ENCODE measurements around the gene GABARAPL2.

Gene GABARAPL2

DNA sequence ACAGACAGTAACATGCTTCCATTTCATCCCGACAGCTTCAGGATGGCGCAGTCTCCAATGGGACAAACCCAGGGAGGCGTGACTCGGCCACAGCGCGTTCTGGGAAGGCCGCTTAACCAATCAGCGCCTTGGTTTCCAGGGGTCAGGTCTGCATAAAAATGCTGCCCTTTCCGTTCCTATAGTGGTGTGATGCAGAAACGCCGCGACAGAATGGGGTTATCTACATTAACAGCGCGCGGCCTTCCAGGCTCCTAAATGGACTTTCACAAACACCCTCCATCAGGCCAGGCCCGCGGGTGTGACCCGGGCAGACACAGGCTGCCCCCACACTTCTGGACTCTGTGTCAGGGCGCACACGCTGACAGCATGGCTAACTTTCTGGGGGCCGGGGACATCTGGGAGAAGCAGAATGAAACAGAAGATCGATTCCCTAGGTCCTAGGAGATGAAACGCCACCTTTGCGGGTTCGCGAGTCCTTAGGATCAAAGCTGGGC is 10.9 kb upstream of the GABARAPL2 start:
- DNase-seq (ENCODE audit: low read depth in 2 of 2): no peak

DNA sequence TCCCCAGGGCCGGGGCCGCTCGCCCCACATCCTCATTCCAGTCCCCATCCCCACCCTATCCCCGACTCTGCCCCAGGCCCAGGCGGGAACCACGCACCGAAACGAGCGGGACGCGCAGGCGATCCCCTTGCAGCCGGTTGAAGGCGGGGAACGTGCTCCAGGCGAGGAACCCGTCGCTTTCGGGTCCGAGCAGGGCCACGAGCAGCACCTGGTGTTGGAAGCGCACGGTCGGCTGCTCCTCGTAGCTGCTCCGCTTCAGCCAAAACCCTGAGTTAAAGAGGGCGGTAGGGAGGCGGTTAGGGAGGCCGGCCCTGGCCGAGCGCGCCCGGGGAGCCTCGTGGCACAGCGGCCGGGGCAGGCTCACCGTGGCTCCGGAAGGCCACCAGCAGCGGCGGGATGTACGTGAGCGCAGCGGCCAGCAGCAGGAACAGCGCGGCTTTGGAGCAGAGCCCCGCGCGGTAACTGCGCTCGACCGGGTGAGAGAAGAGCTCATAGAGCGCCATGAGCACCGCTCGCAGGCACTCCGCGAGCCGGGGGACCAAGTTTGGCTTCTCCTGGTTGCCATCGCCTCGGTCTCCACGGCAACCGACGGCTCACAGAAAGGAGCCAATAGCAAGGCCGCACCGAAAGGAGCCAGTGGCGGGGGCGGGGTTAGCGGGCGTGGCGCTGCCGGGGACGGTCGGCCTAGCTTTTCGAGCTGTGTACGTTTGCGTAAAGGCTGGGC is 10.3 kb upstream of the GABARAPL2 start, which contains the start of gene TMEM231:
Gene TMEM231 (minus strand): TSS at position 546 of the 724 bp plus-strand sequence. CDS start 43 bp downstream, at position 503.
- DNase-seq (ENCODE audit: low read depth in 2 of 2): peak; percentile 91 to 98

DNA sequence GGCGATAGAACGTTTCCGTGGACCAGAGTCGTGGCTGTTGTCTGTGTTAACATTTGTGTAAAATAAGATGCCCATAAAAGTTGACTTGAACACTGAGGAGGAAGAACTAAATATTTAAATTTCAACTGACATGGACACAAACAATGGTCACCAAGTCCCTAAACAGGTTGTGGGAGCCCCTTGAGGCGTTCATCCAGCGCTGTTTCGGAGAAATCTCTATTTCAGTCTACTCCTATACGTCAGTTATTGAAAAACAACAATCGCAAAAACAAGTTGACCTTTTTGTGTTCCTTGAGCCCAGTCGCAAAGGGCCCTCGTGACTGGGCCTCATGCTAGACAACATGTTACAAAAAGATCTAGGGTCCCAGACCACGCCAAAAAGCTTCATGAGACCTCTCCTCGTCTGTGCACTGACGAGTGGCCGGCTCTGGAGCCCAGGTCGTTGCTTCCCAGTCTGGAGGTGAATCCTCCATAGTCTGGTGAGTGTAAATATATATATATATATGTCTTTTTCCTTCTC is 9.7 kb upstream of the GABARAPL2 start:
- DNase-seq (ENCODE audit: low read depth in 2 of 2): no peak

DNA sequence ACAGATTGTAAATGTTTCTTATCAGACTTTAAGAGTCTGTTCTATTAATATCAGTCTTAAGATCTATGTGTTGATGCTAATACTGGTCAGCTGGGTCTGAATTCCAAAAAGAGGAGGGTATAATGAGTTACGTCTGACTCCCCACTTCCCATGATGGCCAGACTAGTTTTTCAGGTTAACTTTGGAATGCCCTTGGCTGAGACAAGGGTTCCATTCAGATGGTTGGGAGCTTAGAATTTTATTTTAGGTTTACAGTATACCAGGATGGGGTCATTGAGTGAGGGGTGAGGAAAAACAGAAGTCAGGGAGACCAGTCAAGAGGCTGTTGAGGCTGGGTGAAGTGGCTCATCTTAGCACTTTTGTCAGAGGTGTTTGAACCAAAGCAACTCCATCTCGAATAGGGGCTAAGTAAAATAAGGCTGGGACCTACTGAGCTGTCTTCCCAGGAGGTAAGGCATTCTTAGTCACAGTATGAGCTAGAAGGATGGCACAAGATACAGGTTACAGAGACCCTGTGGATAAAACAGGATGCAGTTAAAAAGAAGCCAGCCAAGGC is 7.3 kb upstream of the GABARAPL2 start:
- no peak for DNase-seq (ENCODE audit: low read depth in 2 of 2)

DNA sequence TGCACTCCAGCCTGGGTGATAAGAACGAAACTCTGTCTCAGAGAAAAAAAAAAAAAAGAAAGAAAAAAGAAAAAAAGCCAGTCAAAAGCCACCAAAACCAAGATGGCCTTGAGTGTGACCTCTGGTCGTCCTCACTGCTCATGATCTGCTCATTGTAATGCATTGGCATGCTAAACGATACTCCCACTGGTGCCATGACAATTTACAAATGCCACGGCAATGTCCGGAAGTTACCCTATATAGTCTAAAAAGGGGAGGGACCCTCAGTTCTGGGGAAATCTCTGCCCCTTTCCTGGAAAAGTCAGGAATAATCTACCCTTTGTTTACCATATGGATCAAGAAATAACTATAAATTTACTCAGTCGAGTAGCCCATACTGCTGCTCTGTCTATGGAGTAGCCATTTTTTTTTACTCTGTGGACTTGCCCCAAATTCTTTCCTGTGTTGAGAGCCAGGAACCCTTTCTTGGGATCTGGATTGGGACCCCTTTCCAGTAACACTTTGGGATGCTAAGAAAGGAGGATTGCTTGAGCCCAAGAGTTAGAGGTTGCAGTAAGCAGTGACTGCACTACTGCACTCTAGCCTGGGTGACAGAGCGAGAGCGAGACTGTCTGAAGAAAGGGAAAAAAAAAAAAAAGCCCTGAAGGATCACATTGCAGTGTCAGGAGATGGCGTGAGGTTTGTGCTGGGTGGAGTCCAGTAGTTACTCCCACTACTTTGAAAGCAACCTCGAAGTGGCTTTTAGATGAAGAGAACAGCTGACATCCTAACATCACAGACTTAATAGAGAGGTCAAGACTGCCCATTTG is 6.4 kb upstream of the GABARAPL2 start:
- DNase-seq (ENCODE audit: low read depth in 2 of 2): no peak

DNA sequence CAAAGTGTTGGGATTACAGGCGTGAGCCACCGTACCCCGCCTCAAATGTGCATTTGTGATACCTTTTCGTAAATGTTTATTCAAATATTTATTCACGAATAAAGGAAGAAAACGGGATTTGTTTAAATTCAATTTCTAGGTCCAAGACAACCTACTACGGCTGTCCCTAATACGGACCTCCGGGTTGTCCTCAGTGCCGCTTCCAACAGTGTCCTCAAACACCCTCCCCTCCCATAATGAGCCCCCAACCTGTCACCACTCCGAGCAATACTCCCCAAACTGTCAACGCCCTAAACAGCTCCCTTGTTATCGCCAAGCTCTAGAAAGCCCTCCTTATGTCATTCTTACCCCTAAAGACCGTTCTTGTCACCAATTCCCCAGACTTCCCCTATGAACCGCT is 539 bp upstream of the GABARAPL2 start:
- no peak for DNase-seq (ENCODE audit: low read depth in 2 of 2)

DNA sequence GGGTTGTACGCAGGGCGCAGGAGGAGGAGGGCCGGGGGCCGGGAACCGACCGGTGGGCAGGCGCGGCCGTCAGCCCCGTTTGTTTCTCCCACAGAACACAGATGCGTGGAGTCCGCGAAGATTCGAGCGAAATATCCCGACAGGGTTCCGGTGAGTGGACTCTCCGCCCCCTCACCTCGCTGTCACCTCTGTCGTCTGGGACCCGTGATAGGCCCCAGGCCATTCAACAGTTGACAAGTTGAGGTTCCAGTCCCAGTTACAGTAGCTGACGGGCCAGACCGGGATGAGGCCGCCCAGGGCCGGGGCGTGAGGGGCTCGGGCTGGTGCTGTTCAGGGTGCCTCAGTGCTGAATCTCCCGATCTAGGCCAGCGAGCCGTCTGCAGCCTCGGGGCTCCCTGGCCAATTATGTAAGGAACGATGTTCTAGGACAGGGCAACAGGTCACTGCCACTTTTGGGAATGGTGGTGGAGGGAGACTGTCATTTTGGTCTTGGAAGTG is 628 bp downstream of the GABARAPL2 start:
- no peak for DNase-seq (ENCODE audit: low read depth in 2 of 2)

DNA sequence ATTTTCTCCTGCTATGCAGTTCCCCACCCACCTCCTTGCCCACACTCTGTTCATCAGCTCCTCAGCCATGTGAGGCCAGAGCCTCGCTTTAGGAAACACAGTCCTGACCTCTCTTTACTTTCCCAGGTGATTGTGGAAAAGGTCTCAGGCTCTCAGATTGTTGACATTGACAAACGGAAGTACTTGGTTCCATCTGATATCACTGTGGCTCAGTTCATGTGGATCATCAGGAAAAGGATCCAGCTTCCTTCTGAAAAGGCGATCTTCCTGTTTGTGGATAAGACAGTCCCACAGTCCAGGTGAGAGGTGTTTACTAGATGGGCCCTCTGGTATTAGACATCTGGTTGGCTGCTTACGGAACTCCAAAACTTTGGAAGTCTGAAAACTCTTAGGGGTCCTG is 1.7 kb downstream of the GABARAPL2 start:
- no peak for DNase-seq (ENCODE audit: low read depth in 2 of 2)

DNA sequence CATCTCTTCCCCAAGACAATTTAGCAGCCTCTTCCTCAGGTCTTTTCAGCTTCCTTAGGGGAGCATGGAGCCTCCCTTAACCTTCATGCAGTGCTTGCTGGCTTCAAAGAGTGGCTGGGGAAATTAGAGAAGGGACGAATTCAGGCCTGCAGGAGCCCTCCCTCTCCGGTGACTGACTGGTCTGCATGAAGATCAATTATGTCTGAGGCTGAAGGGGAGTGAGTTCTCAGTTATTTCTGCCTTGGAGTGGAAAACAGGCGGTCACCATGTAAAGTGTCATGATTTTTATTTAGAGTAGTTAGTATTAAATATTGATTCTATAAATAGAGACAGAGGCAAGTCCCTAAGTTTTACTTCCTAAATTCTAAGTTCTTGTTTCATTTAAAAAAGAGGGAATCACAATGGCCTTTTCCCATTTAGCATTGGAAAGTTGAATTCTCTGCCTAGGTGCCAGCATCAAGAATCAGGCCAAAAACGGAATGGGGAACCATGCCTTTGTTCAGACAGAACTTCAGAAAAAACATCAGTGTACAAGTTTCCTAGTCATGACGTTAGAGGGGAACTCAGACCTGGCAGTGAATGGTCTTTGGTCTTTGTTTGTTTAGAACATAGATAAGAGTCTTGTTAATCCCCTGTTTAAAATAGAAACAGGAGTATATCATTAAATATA is 4.4 kb downstream of the GABARAPL2 start:
- no peak for DNase-seq (ENCODE audit: low read depth in 2 of 2)

DNA sequence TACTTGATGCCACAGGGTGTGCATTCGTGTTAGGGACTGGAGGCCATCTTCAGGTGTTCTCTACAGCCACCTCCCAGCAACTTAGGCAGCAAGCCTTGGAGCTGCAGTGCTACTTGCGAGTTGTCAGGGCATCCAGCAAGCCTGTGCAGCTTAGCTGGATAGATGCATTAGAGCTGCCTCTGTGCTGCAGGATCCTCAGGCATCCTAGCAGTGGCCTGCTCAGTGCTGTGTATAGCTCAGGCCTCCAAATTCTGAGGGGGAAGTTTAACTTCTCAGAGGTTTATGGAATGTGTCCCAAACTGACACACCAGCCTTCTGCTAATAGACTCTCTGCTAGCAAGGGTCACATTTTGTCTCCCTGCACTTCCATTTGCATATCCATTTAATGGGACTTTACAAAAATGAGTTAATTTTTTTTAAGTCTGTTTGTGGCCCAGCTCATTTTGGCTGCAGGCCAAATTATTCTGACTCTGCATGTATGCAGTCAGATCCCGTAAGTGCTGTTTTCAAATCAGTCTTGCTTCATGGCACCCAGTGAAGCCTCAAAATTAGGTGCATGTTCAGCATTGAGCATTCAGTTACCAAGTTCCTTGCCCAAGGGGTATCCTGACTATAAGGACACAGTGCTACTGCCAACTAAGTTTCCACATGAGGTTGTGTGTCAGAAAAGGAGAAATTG is 6.8 kb downstream of the GABARAPL2 start:
- DNase-seq (ENCODE audit: low read depth in 2 of 2): no peak

DNA sequence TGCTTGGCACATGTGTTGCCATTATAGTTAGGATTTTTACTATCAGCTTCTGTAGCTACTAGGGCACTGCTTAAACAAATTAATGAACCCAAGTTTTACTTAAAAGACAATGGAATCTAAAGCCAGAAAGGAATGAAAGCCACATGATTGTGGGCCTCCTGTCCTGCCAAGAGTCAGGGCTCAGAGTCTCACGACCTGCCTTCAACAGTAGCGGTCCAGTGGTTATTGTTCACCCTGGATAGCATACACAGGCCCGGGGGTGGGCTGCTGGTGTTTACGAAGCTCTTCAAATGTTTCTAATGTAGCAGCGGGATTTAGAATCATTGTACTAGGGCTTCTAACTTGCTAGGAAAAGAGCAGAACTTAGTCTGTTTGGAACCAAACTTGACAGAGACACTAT is 7.8 kb downstream of the GABARAPL2 start:
- DNase-seq (ENCODE audit: low read depth in 2 of 2): no peak

DNA sequence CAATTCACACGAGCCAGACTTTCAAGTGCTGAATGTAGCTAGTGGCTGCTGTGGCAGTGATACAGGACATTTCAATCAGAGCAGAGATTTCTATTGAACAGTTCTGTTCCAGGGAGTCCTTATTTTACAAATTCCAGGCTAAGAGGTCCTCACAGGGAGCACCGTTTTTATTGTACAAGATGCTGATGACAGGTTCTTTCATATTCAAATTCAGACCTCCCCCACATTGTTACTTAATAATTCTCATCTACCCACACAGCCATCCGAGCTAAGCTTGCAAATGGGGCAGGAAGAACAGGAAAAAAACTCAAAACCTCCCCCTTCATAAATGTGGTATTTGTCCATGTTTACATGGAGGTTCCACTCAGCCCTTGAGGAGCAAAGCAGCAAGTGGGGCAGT is 9.8 kb downstream of the GABARAPL2 start:
- DNase-seq (ENCODE audit: low read depth in 2 of 2): no peak

DNA sequence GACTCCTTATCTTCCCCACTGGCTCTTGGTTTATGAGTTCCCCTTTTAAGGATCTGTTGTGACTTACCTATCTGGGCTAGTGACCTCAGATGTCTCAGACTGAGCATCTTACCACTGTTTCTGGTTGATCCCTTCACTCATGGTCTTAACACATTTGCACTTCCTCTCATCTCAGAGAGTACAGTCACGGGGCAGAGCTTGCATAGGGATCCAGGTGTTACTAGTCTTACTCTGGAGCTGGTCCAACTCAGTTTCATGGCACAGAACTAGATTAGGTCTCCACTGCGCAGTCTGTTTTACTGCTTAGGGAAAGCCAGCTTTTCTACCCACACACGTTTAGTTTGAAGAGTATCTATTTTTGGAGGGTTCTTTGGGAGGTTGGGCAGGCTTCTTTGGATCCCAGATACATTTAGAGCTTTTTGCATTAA is 10.2 kb downstream of the GABARAPL2 start:
- DNase-seq (ENCODE audit: low read depth in 2 of 2): no peak

DNA sequence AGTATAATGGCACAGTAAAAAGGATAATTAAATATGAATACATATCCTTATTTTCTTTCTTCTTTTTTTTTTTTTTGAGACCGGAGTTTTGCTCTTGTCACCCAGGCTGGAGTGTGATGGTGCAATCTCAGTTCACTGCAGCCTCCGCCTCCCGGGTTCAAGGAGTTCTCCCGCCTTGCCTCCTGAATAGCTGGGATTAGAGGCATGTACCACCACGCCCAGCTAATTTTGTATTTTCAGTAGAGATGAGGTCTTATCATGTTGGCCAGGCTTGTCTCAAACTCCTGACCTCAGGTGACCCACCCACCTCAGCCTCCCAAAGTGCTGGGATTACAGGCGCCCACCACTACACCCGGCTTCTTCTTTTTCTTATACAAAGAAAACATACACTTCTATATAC is 12.0 kb downstream of the GABARAPL2 start:
- DNase-seq (ENCODE audit: low read depth in 2 of 2): no peak

DNA sequence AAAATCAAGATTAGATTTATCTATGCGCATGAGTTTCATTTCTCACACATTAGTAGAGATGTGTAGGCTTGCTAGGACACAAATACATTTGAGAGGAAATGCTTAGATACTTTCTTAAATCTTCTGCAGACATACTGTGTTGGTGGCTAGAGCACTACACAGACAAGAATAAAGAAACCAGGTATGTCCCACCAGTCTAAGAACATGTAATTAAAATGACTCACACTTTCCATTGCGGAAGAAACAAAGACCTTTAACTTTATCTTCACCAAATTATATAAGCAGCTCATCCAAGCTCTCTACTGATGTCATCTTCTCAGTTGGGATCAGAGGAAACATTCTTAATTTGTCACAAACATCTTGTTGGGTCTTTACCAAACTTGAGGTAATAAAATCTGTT is 12.5 kb downstream of the GABARAPL2 start:
- DNase-seq (ENCODE audit: low read depth in 2 of 2): no peak

DNA sequence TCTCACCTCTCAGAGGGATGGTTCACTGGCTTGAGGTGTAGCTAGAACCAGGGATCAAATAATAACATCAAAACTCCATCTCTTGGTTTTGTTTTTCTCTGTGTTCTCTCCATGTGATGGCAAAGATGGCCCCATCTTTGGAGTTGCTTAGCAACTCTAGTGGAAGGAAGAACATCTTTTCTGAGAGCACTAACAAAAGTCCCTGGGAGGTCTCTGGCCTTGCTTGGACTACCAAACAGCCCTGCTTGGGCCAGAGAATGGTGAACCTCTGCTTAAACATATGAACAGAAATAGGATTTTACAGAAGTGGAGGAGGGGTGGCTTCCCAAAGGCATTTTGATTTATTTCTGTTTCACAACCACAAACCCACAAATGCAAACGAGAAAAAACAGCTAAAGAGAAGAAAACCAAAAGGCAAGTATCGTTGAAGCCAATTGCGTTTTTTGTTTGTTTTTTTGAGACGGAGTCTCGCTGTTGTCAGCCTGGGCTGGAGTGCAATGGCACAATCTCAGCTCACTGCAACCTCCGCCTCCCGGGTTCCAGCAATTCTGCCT is 13.2 kb downstream of the GABARAPL2 start:
- no peak for DNase-seq (ENCODE audit: low read depth in 2 of 2)

DNA sequence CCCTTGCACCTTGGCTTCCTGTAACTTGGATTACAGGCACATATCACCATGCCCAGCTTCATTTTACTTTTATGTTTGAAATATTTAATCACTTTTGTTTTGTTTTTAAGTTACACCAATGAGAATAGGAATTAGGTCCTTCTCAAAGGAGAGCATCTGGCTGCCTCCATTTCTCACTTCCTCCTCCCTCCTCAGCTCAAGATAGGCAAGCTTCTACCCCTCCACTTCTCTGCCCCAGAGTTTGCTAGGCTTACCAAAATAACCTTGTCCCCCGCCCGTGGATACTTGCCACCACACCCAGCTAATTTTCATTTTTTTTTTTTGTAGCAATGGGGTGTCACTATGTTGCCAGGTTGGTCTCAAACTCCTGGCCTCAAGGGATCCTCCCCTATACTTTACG is 17.9 kb downstream of the GABARAPL2 start:
- no peak for DNase-seq (ENCODE audit: low read depth in 2 of 2)

DNA sequence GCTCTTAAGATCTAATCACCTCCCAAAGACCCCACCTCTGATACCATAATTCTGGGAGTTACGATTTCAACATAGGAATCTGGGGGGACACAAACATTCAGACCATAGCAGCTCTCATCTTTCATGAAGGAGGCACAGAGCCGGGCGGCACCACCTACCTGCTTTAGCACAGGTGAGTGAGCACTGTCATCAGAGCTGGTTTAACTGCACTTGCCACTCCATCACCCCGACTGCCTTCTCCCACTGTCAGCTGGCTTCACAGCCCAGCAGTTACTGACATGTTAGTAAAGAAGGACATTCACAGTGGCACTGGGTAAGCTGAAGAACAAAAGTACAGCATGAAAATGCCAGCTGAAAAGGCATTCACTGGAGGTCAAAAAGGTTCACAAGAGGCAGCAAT is 22.5 kb downstream of the GABARAPL2 start:
- DNase-seq (ENCODE audit: low read depth in 2 of 2): no peak

DNA sequence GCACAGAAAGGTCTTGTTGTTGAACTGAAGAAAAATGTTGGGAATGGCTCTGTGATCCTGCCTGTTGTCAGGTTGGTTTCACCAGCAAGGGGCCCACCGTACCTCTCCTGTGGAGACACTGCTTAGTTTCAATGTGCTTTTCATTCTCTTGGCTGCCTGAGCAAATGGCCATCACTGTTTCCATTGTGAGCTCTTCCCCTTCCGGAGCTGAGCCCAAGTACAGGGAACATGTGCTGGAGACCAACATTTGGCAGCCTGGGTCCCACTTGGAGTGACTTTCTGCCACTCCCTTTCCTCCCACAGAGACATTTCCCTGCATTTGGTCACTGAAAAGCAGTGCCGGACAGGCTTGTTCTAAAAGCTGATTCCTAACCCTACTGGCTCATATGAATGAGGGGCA is 23.1 kb downstream of the GABARAPL2 start:
- DNase-seq (ENCODE audit: low read depth in 2 of 2): no peak

DNA sequence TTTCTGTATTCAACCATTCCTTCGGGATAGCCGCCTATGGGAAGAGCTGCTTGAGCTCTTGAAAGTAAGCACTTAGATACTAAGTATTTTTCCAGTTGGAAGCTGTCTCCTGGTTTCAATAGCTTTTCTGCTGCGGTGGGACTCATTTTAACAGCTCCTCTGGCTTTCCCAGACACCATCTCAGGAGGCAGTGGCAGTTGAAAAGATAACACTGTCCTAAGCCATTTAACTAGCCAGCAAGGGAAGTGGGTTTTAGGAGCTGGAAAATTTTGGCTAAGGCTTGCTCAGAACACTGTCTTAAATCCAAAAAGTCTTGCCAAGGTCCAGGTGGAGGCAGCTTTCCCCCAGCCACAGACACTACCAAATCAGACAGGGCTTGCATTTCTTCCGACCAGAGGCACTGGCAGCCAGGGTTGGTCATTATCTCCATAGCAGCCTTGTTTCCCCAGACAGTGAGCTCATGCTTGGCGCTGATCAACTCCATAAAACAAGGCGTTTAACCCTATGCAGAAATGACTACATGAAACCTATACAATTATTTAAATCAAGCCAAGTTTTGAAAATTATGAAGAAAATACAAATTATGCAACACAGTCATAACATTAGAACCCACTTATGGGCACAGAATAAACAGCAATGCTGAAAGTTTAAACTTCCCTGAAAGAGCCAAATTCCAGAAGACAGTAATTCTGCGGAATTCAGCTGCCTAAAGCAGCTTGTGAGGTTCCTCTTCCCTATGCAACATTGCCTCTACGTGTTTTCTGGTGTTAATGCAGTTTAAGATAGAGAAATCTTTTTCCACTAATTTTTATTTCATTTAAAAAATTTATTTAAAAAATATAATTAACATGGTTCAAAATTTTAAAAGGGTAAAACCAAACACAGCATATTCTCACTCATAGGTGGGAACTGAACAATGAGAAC is 25.0 kb downstream of the GABARAPL2 start:
- DNase-seq (ENCODE audit: low read depth in 2 of 2): no peak

Data from stimulated activated CD4-positive, alpha-beta T cell treated with anti-CD3 and anti-CD28 coated beads, Interleukin-12 subunit alpha, Interleukin-12 subunit beta, amount 100 ng/mL, for 24 hours (primary cell).